ENCODE data around the gene CACNB2. TPM values are rescaled to one million over a fixed set of nuclear protein-coding genes. Genes with fewer than 3 reads are reported as not detected.
A peak's percentile ranks its signal among the peaks of the same experiment; 100 is the strongest.

Gene CACNB2
- total and polyA plus RNA-seq, 12 donors, result 4.3 to 82.3 (median 12.9) TPM

DNA sequence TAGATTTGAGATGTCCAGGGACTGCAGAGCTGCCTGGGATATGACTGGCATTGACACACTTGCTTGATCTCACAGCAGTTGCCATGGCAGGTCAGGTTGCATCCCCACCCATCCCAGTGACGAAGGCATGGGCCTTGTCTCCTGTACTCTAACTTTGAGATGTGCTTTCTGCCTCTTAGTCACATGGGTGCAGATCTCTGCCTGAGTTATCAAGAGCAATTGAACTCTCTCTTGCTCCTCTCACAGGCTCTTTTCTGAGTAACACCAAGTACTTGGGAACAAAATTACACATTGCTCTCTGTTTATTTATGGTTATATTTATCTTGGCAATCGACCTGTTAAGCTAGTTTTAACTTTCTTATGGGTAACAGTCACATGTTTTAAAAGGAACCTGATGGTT lies 273.8 kb downstream of the CACNB2 start:
- H3K4me1 ChIP-seq (replicated peaks in 1 of 2), result no peaks in the 10 kb centered on the region
- intact Hi-C loops (cut with DNase I), result no loop called here
- TF ChIP-seq POLR2A (IDR thresholded peaks at IDR 0.05), result no peak
- TF ChIP-seq CTCF (IDR thresholded peaks at IDR 0.05), result no peak
- H3K9me3 ChIP-seq (replicated peaks in 1 of 3), result no peaks in the 10 kb centered on the region
- WGBS, 4 donors, result 38 to 63% (median 51%) methylated on average over 2 of the region's 2 CpGs
- H3K27me3 ChIP-seq, result no peaks in the 10 kb centered on the region
- peak overlapping the region in 1 of 5 donors; percentile 16 for H3K27ac ChIP-seq
- DNase-seq, result no peak
- H3K36me3 ChIP-seq (replicated peaks in 1 of 2), result no peaks in the 10 kb centered on the region
- H3K4me3 ChIP-seq, result no peak overlapping the region

DNA sequence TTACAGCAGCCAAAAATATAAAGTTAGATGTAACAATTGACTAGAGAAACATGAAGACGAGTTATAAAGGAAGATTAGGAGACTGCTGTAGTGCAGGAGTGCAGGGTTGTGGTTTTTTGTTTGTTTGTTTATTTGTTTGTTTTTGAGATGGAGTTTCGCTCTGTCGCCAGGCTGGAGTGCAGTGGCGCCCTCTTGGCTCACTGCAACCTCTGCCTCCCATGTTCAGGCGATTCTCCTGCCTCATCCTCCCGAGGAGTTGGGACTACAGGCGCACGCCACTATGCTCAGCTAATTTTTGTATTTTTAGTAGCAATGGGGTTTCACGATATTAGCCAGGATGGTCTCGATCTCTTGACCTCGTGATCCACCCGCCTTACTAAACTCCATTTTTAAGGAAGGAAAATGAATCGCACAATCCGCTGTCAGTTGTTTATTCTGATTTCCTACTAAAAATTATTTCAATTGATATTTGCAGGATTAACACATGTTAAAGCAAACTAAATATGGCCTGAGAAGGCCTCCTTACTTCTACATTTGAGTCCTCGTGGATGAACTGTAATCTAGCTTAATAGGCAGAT lies 277.8 kb downstream of the CACNB2 start:
- Histone ChIP-seq H3K4me1 (replicated peaks in 1 of 2) (no peaks in the 10 kb centered on the region), H3K27me3 (no peaks in the 10 kb centered on the region), H3K36me3 (replicated peaks in 1 of 2) (no peaks in the 10 kb centered on the region), H3K9me3 (replicated peaks in 1 of 3) (no peaks in the 10 kb centered on the region), H3K4me3 (no peak overlapping the region), H3K27ac (peak overlapping the region in 1 of 5 donors; percentile 45)
- intact Hi-C loops (cut with DNase I), result no loop called here
- no peak for DNase-seq
- TF ChIP-seq CTCF (IDR thresholded peaks at IDR 0.05) (no peak), POLR2A (IDR thresholded peaks at IDR 0.05) (no peak)
- WGBS, 4 donors, result 85 to 90% (median 88%) methylated on average over 15 of the region's 15 CpGs

GRCh38 chr10:18418541-18419215 lies 278.5 kb downstream of the CACNB2 start:
- Histone ChIP-seq H3K4me1 (replicated peaks in 1 of 2) (no peaks in the 10 kb centered on the region), H3K27me3 (no peaks in the 10 kb centered on the region), H3K27ac (peak overlapping the region in 1 of 5 donors; percentile 45), H3K36me3 (replicated peaks in 1 of 2) (no peaks in the 10 kb centered on the region), H3K4me3 (no peak overlapping the region), H3K9me3 (replicated peaks in 1 of 3) (no peaks in the 10 kb centered on the region)
- WGBS, 4 donors, result 74 to 80% (median 76%) methylated on average over 9 of the region's 9 CpGs
- intact Hi-C loops (cut with DNase I), result no loop called here
- TF ChIP-seq POLR2A (IDR thresholded peaks at IDR 0.05), result no peak
- no peak for TF ChIP-seq CTCF (IDR thresholded peaks at IDR 0.05)
- peak in 2 of 7 donors; percentile 15 to 31 for DNase-seq

GRCh38 chr10:18419945-18420344 lies 279.7 kb downstream of the CACNB2 start:
- Histone ChIP-seq H3K4me1 (replicated peaks in 1 of 2) (no peaks in the 10 kb centered on the region), H3K36me3 (replicated peaks in 1 of 2) (no peaks in the 10 kb centered on the region), H3K4me3 (no peak overlapping the region), H3K27ac (no peak overlapping the region), H3K9me3 (replicated peaks in 1 of 3) (no peaks in the 10 kb centered on the region), H3K27me3 (no peaks in the 10 kb centered on the region)
- 85 to 94% (median 89%) methylated on average over 2 of the region's 2 CpGs for WGBS, 4 donors
- intact Hi-C loops (cut with DNase I), result no loop called here
- DNase-seq, result no peak
- TF ChIP-seq POLR2A (IDR thresholded peaks at IDR 0.05), result no peak
- no peak for TF ChIP-seq CTCF (IDR thresholded peaks at IDR 0.05)

All from adrenal gland (tissue), 12 donors.